GM12878 (cell line): ENCODE data around the gene FBXL12. TPM values are rescaled to one million over a fixed set of nuclear protein-coding genes. Genes with fewer than 3 reads are reported as not detected.

Experiments
- ATAC-seq: fragments of 200-7000 bp; cut with Tn5 transposase; 3 replicates; pipeline ENCODE4 v1.9.1; 2020; ENCODE audit warnings: mild to moderate bottlenecking, moderate library complexity
- BruUV-seq: library from RNA; stranded (reverse); fragments of 400-500 nt; replicated peaks from 2 replicates; lab custom pipeline; 2021; lab: Mats Ljungman, UMichigan
- CTCF ChIA-PET: fragments of 300-600 bp; sonication (Branson Sonifier 250); formaldehyde crosslinking; extraction: SDS; loops from one replicate; lab custom pipeline; 2021; ENCODE audit warnings: inconsistent platforms; lab: Yijun Ruan, JAX
- POLR2A ChIA-PET: fragments of 350-600 bp; formaldehyde crosslinking; extraction: SDS; loops from one replicate; lab custom pipeline; 2021; ENCODE audit warnings: inconsistent platforms; lab: Charles Lee
- RAD21 ChIA-PET: fragments of 300-600 bp; sonication (Branson Sonifier 250); formaldehyde crosslinking; loops from one replicate; lab custom pipeline; 2023; ENCODE audit warnings: antibody characterized with exemption; ENCODE audit not compliant: unreplicated experiment; lab: Charles Lee
- SMC1A ChIA-PET: fragments of 300-600 bp; sonication (Branson Sonifier 250); formaldehyde crosslinking; loops from one replicate; lab custom pipeline; 2023; ENCODE audit not compliant: unreplicated experiment, uncharacterized antibody; lab: Charles Lee
- DNase-seq: peaks from one replicate; pipeline ENCODE4 v3.0.0-alpha.2; 2011; ENCODE audit warnings: low read depth, low spot score
- FAIRE-seq: peaks from 3 replicates; lab custom pipeline; 2011; peaks lifted over from hg19 to GRCh38; lab: Jason Lieb, UNC
- H2AFZ ChIP-seq: 2 replicates; pipeline ENCODE4 v1.6.0; 2011; ENCODE audit warnings: low read depth, low read length, control low read depth; ENCODE audit not compliant: control insufficient read depth
- H3K27ac ChIP-seq: 2 replicates; pipeline ENCODE4 v1.5.1; 2011; ENCODE audit warnings: control low read depth; ENCODE audit not compliant: control insufficient read depth, insufficient read depth
- H3K27me3 ChIP-seq, 2 experiments: replicated peaks in 1 of 2; 2 replicates each; pipeline versions ENCODE4 v1.6.0 to v1.6.1; 2011; ENCODE audit warnings: low read length in 1 of 2; ENCODE audit not compliant: control insufficient read depth in 2 of 2, insufficient read depth in 2 of 2
- H3K36me3 ChIP-seq, 2 experiments: 2 replicates each; pipeline ENCODE4 v1.5.1; 2011; ENCODE audit warnings: low read length in 1 of 2; ENCODE audit not compliant: control insufficient read depth in 2 of 2, insufficient read depth in 2 of 2
- H3K4me1 ChIP-seq: 2 replicates; pipeline ENCODE4 v1.6.1; 2011; ENCODE audit warnings: mild to moderate bottlenecking, low read length, moderate library complexity, mixed read lengths; ENCODE audit not compliant: control insufficient read depth, insufficient read depth
- H3K4me2 ChIP-seq: 2 replicates; pipeline ENCODE4 v1.6.0; 2011; ENCODE audit warnings: control low read depth; ENCODE audit not compliant: control insufficient read depth, insufficient read depth
- H3K4me3 ChIP-seq: fragments of 200-600 bp; sonication (generic); 2 replicates; pipeline ENCODE4 v1.5.1; 2016
- H3K79me2 ChIP-seq: 2 replicates; pipeline ENCODE4 v1.6.0; 2011; ENCODE audit warnings: low read length; ENCODE audit not compliant: control insufficient read depth, insufficient read depth
- H3K9ac ChIP-seq: 2 replicates; pipeline ENCODE4 v1.8.0; 2011; ENCODE audit warnings: low read length, control low read depth, mixed read lengths; ENCODE audit not compliant: control insufficient read depth, insufficient read depth
- H3K9me3 ChIP-seq: replicated peaks from 3 replicates; pipeline ENCODE4 v1.5.1; 2011; ENCODE audit warnings: mild to moderate bottlenecking, low read length; ENCODE audit not compliant: control insufficient read depth, insufficient read depth
- H4K20me1 ChIP-seq: 2 replicates; pipeline ENCODE4 v1.6.0; 2011; ENCODE audit not compliant: control insufficient read depth, insufficient read depth
- BACH1 ChIP-seq: fragments of 450-650 bp; IDR thresholded peaks from 2 replicates; pipeline ENCODE4 v1.6.1; 2017; ENCODE audit warnings: mild to moderate bottlenecking, borderline replicate concordance
- EZH2 ChIP-seq: IDR thresholded peaks from 2 replicates; pipeline ENCODE4 v1.6.1; 2012; ENCODE audit warnings: low read depth, mild to moderate bottlenecking, control low read depth, inconsistent platforms, low read length, borderline replicate concordance; ENCODE audit not compliant: control insufficient read depth
- GATAD2B ChIP-seq: fragments of 450-650 bp; conservative IDR thresholded peaks from 2 replicates; pipeline ENCODE4 v1.6.1; 2017; ENCODE audit warnings: low read depth, mild to moderate bottlenecking, moderate library complexity
- IKZF2 ChIP-seq, 2 experiments: fragments of 450-650 bp; IDR thresholded peaks; 2 replicates each; pipeline ENCODE4 v1.6.1; 2017; ENCODE audit warnings: mild to moderate bottlenecking in 2 of 2, moderate library complexity in 2 of 2
- MTA2 ChIP-seq: fragments of 450-650 bp; IDR thresholded peaks from 2 replicates; pipeline ENCODE4 v1.6.1; 2016; ENCODE audit warnings: low read depth, mild to moderate bottlenecking, moderate library complexity
- NFYA ChIP-seq: IDR thresholded peaks from 2 replicates; pipeline ENCODE4 v1.6.1; 2011; ENCODE audit warnings: low read depth, mild to moderate bottlenecking, low read length, improper control_type of control experiment, borderline replicate concordance
- NR2C2 ChIP-seq: IDR thresholded peaks from 2 replicates; pipeline ENCODE4 v1.6.1; 2011; ENCODE audit warnings: borderline replicate concordance, low read depth; ENCODE audit not compliant: control insufficient read depth, insufficient read length
- RELA ChIP-seq: fragments of 450-650 bp; IDR thresholded peaks from 2 replicates; pipeline ENCODE4 v1.8.0; 2014; ENCODE audit warnings: borderline replicate concordance; ENCODE audit not compliant: partially characterized antibody
- RUNX3 ChIP-seq: IDR thresholded peaks from 2 replicates; pipeline ENCODE4 v1.6.1; 2012; ENCODE audit warnings: low read length, inconsistent platforms
- SUZ12 ChIP-seq: fragments of 200-600 bp; sonication (generic); IDR thresholded peaks from one replicate; pipeline ENCODE4 v1.6.1; 2018; ENCODE audit warnings: antibody characterized with exemption, mild to moderate bottlenecking; ENCODE audit not compliant: unreplicated experiment
- WRNIP1 ChIP-seq: IDR thresholded peaks from 2 replicates; pipeline ENCODE4 v1.6.1; 2011; ENCODE audit warnings: low read depth, low read length, improper control_type of control experiment, borderline replicate concordance
- WGBS: methylation state at CpG from one replicate; pipeline ENCODE4 v1.1.6; 2016; ENCODE audit warnings: low lambda C conversion rate; ENCODE audit not compliant: insufficient replicate concordance, insufficient coverage; ENCODE audit errors: missing lambda C conversion rate; 5-methylcytosine and 5-hydroxymethylcytosine counted together
- in situ Hi-C: fragments of 300-500 bp; cut with MboI; formaldehyde crosslinking; loops from 9 replicates; pipeline ENCODE4 v1.14.3; 2018; ENCODE audit warnings: mixed read lengths
- intact Hi-C: fragments of 100-400 bp; cut with micrococcal nuclease; formaldehyde crosslinking; loops from one replicate; pipeline ENCODE4 v1.14.2; 2022; ENCODE audit not compliant: unreplicated experiment
- polyA plus RNA-seq, 11 experiments: library from polyadenylated mRNA; depleted of rRNA in 4 of 11; unstranded in 6 of 11; stranded (reverse) in 5 of 11; fragments of >200 nt; fragmentation: Nextera tagmentation in 4 of 11; fragmentation: Illumina TruSeq in 1 of 11; extraction: Ambion mirVana in 4 of 11; extraction: Trizol in 1 of 11; gene quantifications; 1 replicate in 1 of 11; 2 replicates in 10 of 11; pipeline versions ENCODE4 v1.2.1 to v1.2.3, GENCODE V29; 2011 to 2016; ENCODE audit warnings: inconsistent platforms in 2 of 11, missing spikeins in 2 of 11, low read depth in 1 of 11
- total RNA-seq, 4 experiments: library from RNA; depleted of rRNA in 3 of 4; stranded (reverse); fragments of >200 nt in 3 of 4; fragmentation: Illumina TruSeq in 1 of 4; extraction: Trizol in 1 of 4; gene quantifications; 2 replicates each; pipeline versions ENCODE4 v1.2.1 to v1.2.3, GENCODE V29; 2013 to 2021
- TF ChIP-seq, protein P1 (sequence below): IDR thresholded peaks from 2 replicates; pipeline ENCODE4 v1.6.1; 2011; ENCODE audit warnings: low read depth, low read length, improper control_type of control experiment, borderline replicate concordance
- TF ChIP-seq, protein P2 (sequence below): IDR thresholded peaks from 2 replicates; pipeline ENCODE4 v1.6.1; 2012; ENCODE audit warnings: low read depth, low read length, improper control_type of control experiment
- TF ChIP-seq, protein P3 (sequence below): IDR thresholded peaks from 2 replicates; pipeline ENCODE4 v1.6.1; 2012; ENCODE audit warnings: low read length, inconsistent platforms
- TF ChIP-seq, protein P4 (sequence below): fragments of 450-650 bp; formaldehyde crosslinking; IDR thresholded peaks from 2 replicates; pipeline ENCODE4 v1.4.0; 2020; ENCODE audit warnings: mild to moderate bottlenecking, moderate library complexity

The FBXL12 gene
- total and polyA plus RNA-seq, 10 of the 15 experiments (the other 5 are each of a cell fraction or from before 2014, with no cell fraction given): 1.4 to 40.0 (median 23.2) TPM

DNA sequence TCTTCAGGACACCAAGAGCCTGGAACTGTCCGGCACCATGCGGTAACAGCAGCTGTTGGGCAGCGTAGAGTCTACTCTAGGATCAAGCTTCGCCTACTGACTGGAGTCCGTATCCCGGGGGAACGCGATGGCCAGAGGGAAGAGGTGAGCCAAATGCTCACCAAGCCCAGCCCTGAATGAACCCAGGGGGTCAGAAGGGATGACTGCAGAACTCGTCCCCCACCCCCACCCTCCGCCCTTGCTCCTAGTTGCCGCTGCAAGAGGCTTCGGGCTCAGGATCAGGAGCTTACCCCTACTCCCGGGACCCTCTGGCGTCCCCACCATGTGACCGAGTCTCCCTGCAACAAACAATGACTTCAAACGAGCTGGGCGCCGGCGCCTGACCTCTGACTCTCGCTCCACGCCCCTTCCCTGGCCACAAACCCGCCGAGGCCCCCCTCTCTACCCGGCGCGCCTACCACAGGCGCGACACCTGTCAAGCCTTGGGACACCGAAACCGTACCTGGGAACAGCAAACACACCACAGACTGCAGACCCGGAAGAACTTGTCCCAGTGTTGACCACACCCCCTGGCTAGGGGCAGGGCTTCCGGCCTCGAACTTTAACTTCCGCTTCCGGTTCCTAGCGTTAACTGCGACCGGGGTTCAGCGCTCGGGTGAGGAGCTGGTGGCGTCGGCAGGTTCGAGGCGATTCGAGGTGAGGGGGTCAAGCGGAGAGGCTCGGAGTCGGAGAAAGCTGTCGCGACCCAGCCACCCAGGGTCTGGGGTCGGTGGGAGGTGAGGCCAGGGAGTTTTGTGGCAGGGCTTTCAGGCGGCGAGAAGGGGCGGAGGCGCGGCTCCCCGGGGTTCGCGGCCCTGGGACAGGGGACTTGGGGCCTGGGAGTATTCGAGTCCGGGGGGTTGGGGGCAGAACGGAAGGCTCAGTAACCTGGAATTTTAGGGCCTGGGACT is 8.7 kb upstream of the FBXL12 start, which contains the start of gene UBL5:
Gene UBL5 (plus strand): TSS at position 630 of the 950 bp plus-strand sequence. CDS start 420 bp downstream, outside the sequence.
- 2% methylated on average over 61 of the region's 62 CpGs for WGBS
- intact Hi-C loops: no loop called here
- ChIA-PET POLR2A (interaction anchor here (0.6 to 1.4 kb wide), 5 partner anchors 12 to 368 kb away, joined by 3 to 8 read pairs (median 3); no protein-coding TSS in a partner anchor), RAD21 (no interaction called here), SMC1A (no interaction called here), CTCF (no interaction called here)
- H3K36me3 ChIP-seq: peaks cover 0 to 3% of the 10 kb centered on the region in 2 experiments; a peak in 2 of 4 replicates
- H3K9me3 ChIP-seq: no peaks in the 10 kb centered on the region
- DNase-seq (peak; percentile 72), FAIRE-seq (peak; percentile 92), ATAC-seq (peak; percentile 98)
- peaks cover 3% of the 10 kb centered on the region; the same call in 1 of the 2 replicates for H3K4me1 ChIP-seq
- H4K20me1 ChIP-seq: no peaks in the 10 kb centered on the region
- peak within 1 kb of the TSS; percentile 63 for H3K27ac ChIP-seq
- TSS peak; percentile 93 for BruUV-seq
- peak within 1 kb of the TSS; percentile 98 for H3K4me3 ChIP-seq
- in situ Hi-C loops: no loop called here
- H3K9ac ChIP-seq: peak within 1 kb of the TSS; percentile 78
- peak within 1 kb of the TSS; percentile 95 for H3K4me2 ChIP-seq
- peak within 1 kb of the TSS; percentile 78 for H2AFZ ChIP-seq
- H3K27me3 ChIP-seq: no peaks in the 10 kb centered on the region
- peaks cover 19% of the 10 kb centered on the region for H3K79me2 ChIP-seq
- no peak; the same call in 1 of the 2 replicates for TF ChIP-seq GATAD2B
- TF ChIP-seq, protein P1, sequence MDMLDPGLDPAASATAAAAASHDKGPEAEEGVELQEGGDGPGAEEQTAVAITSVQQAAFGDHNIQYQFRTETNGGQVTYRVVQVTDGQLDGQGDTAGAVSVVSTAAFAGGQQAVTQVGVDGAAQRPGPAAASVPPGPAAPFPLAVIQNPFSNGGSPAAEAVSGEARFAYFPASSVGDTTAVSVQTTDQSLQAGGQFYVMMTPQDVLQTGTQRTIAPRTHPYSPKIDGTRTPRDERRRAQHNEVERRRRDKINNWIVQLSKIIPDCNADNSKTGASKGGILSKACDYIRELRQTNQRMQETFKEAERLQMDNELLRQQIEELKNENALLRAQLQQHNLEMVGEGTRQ: no peak; the same call in 1 of the 2 replicates
- TF ChIP-seq RUNX3: peak; percentile 92
- TF ChIP-seq, protein P2, sequence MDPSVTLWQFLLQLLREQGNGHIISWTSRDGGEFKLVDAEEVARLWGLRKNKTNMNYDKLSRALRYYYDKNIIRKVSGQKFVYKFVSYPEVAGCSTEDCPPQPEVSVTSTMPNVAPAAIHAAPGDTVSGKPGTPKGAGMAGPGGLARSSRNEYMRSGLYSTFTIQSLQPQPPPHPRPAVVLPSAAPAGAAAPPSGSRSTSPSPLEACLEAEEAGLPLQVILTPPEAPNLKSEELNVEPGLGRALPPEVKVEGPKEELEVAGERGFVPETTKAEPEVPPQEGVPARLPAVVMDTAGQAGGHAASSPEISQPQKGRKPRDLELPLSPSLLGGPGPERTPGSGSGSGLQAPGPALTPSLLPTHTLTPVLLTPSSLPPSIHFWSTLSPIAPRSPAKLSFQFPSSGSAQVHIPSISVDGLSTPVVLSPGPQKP: peak; percentile 92
- TF ChIP-seq NR2C2: peak; percentile 77
- TF ChIP-seq RELA: no peak
- TF ChIP-seq, protein P3, sequence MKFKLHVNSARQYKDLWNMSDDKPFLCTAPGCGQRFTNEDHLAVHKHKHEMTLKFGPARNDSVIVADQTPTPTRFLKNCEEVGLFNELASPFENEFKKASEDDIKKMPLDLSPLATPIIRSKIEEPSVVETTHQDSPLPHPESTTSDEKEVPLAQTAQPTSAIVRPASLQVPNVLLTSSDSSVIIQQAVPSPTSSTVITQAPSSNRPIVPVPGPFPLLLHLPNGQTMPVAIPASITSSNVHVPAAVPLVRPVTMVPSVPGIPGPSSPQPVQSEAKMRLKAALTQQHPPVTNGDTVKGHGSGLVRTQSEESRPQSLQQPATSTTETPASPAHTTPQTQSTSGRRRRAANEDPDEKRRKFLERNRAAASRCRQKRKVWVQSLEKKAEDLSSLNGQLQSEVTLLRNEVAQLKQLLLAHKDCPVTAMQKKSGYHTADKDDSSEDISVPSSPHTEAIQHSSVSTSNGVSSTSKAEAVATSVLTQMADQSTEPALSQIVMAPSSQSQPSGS: no peak
- no peak for TF ChIP-seq NFYA
- peak in 1 of 2 experiments; percentile 64; a peak in 2 of 4 replicates for TF ChIP-seq IKZF2 (IDR thresholded peaks at IDR 0.05)
- 0 out of 2 replicates have a peak, but pooled peaks have one; percentile 15 for TF ChIP-seq BACH1
- TF ChIP-seq MTA2: peak; percentile 90
- no peak for TF ChIP-seq WRNIP1
- TF ChIP-seq, protein P4, sequence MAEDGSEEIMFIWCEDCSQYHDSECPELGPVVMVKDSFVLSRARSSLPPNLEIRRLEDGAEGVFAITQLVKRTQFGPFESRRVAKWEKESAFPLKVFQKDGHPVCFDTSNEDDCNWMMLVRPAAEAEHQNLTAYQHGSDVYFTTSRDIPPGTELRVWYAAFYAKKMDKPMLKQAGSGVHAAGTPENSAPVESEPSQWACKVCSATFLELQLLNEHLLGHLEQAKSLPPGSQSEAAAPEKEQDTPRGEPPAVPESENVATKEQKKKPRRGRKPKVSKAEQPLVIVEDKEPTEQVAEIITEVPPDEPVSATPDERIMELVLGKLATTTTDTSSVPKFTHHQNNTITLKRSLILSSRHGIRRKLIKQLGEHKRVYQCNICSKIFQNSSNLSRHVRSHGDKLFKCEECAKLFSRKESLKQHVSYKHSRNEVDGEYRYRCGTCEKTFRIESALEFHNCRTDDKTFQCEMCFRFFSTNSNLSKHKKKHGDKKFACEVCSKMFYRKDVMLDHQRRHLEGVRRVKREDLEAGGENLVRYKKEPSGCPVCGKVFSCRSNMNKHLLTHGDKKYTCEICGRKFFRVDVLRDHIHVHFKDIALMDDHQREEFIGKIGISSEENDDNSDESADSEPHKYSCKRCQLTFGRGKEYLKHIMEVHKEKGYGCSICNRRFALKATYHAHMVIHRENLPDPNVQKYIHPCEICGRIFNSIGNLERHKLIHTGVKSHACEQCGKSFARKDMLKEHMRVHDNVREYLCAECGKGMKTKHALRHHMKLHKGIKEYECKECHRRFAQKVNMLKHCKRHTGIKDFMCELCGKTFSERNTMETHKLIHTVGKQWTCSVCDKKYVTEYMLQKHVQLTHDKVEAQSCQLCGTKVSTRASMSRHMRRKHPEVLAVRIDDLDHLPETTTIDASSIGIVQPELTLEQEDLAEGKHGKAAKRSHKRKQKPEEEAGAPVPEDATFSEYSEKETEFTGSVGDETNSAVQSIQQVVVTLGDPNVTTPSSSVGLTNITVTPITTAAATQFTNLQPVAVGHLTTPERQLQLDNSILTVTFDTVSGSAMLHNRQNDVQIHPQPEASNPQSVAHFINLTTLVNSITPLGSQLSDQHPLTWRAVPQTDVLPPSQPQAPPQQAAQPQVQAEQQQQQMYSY (CRISPR knock-in tag): no peak
- no peak for TF ChIP-seq SUZ12
- TF ChIP-seq EZH2: no peak
